ENCODE results near the gene JSRP1.

DNA sequence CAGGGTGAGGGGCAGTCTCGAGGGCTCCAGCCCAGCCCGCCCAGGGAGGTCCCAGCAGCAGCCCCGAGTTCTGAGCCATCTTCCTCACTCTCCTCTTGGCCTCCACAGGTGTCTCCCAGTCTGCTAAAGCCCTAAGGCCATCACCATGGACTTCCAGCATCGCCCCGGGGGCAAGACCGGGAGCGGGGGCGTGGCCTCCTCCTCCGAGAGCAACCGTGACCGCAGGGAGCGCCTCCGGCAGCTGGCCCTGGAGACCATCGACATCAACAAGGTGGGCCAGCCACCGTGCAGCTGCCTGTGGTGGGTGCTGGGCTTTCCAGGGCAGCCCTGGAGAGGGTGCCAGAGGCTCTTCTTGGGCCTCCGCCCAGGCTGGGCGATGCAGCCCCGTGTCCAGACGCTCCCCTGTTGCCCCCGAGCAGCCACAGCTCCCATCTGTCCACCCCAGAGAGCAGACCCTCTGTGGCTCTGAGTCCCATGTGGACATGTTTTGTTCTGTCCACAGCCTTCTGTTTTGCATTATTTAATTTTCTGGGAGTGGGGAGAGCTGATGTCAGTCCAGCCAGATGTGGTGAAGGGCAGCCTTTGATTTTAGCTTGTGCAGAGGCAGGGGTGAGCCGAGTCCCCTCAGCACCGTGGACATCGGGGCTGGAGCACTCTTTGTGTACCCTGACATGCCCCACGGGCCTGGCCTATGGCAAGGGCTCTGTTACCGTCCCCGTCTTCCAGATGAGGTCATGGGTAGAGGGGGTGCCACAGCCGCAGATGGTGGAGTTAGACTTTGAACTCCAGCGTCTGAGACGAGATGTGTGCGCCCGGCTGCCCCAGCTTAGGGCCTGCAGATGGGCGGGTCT, 12.7 kb downstream of the JSRP1 start:
- TF ChIP-seq EP300 (IDR thresholded peaks at IDR 0.05; ENCODE audit: borderline replicate concordance) = no peak
- no peak for TF ChIP-seq CREB1 (IDR thresholded peaks at IDR 0.05; ENCODE audit: low read depth)
- TF ChIP-seq EGR1 (IDR thresholded peaks at IDR 0.05) = no peak

Measured in Ishikawa (cell line).